ENCODE measurements around the gene KIF25.
"Not testable (repeated sequence)": the region's sequence is repeated elsewhere in the genome, so short reads cannot be mapped to it uniquely, and the experiment has no call there.

The KIF25 gene

DNA sequence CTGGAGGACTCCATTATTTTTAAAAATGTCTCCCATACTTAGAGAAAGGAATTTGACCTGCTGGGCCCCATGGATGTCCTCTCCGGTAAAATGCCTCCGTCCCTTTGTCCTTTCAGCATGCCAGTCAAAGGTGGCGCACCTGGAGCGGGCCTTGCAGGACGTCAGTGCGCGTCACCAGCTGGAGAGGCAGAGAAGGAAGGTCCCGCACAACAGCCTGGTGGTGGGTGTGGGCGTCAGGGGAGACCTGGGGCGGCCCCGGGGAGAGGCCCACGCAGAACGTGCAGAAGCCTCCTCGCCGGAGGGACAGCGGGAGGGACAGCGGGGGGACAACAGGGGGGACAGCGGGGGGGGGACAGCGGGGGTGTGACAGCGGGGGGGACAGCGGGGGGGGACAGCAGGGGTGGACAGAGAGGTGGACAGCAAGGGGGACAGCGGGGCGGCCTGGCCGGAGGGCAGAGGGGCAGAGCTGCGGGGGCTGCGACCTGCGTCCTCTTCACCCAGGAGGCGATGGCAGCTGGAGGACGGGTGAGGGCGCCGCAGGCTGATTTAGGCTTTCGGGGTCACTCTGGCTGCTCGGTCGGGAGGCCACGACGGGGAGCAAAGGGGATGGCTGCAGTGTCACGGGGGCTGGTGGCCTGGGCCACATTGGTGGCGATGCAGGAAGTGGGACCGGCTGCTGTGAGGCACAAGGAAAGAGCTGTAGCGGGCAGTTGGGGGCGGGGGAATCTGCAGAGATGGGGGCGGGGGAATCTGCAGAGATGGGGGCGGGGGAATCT is 859 bp upstream of the KIF25 start:
- DNase-seq = no peak

DNA sequence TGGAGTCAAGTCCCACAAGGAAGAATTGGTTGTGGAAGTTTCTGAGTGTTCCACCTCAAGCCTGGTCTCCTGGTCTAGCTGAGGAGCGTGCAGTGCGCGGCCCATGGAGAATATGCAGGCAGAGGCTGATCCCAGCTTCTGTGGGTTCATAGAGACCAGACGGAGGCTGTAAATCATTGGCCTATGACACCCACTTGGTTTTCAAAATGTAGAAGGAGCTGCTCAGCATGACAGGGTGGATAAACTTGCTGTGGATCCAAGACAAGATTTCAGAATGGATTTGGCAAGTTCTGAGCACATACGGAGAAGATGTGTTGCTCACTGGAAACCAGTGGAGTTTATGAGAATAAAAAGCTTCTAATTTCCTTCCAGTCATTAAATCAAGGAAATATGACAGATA is 744 bp downstream of the KIF25 start:
- no peak for DNase-seq

DNA sequence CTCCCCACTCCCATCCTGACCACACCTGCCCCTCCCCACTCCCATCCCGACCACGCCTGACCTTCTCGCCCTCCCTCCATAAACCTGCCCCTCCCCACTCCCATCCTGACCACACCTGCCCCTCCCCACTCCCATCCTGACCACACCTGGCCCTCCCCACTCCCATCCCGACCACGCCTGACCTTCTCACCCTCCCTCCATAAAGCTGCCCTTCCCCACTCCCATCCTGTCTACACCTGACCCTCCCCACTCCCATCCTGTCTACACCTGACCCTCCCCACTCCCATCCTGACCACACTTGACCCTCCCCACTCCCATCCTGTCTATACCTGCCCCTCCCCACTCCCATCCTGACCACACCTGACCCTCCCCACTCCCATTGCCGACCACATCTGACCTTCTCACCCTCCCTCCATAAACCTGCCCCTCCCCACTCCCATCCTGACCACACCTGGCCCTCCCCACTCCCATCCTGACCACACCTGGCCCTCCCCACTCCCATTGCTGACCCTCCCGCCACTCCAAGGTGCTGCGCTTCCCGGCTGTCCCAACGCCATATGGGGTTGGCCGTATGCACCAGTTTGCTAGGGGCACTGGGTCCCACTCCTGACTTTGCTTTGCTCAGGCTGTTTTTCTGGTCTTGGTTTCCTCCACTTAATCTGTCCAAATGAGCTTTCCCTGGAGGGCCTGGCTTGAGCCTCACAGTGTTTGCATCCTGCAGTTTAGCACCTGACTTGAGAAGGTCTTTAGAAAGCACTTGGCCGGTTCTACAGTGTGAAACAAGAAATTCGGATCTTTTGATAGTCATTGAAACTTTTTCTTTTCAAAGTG is 2.9 kb downstream of the KIF25 start:
- no peak for DNase-seq

DNA sequence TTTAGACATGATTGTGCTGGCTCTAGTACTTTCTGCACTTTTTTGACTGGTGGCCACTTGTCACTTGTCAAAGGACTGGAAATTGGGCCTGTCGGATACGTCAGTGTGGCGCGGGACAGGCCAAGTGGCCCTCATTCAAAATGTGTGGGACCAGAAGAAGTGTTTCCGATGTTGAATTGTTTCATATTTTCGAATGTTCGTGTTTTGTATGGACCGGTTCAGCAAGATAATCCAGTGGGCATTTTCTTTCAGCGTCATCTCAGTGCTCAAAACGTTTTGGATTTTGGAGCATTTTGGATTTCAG is 3.5 kb downstream of the KIF25 start:
- DNase-seq = no peak

DNA sequence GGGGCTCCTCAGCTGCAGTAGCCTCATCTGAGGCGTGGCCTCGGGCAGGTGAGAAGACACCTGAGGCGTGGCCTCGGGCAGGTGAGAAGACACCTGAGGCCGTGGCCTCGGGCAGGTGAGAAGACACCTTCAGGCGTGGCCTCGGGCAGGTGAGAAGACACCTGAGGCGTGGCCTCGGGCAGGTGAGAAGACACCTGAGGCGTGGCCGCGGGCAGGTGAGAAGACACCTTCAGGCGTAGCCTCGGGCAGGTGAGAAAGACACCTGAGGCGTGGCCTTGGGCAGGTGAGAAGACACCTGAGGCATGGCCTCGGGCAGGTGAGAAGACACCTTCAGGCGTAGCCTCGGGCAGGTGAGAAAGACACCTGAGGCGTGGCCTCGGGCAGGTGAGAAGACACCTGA is 4.0 kb downstream of the KIF25 start:
- not testable (repeated sequence) for DNase-seq

DNA sequence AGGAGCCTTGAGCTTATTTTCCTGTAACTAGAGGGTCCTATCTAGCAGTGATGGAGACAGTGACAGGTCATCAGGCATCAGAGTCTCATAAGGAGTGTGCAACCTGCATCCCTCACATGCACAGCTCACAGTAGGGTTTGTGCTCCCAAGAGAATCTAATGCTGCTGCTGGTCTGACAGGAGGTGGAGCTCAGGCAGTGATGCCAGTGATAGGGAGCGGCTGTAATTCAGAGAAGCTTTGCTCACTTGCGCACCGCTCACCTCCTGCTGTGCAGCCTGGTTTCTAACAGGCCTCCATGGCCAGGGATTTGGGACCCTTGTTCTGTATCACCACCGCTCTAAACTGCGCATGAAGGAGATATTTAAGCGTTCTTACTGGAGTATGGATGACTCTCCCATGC is 5.3 kb downstream of the KIF25 start:
- DNase-seq = no peak

DNA sequence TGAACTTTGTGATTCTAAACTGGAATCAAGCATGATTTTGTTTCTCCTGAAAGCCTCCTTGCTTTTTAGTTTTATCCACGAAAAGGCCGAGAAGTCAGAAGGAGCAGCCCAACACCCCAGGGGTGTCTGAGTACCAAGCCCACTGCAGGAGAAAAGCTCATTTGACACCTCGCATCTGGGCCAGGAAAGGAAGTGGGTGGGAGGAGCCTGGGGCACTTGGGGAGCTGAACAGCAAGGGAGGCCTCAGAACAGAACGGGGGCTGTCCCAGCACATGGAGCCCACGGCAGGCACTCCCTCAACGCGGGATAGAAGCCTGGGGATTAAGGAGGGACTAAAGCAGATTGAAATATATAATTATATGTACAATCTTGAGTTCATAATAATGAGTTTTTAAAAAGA is 6.6 kb downstream of the KIF25 start:
- no peak for DNase-seq

DNA sequence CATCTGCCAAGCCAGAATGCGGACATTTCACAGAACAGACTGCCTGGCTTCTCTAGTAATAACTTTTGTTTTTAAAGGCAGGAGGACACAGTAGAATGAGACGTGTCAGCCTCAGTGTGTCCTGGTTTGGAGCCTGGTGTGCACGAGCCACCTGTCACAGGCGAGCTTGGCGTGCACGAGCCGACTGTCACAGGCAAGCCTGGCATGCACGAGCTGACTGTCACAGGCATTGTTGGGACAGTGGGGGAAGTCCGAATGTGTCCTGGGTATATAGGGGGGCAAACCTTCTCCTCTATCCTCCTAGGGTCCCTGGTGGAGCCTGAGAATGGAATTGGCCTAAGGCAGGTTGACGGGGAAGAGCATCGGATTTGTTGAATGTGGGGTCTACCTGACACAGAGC is 7.5 kb downstream of the KIF25 start:
- DNase-seq = no peak

DNA sequence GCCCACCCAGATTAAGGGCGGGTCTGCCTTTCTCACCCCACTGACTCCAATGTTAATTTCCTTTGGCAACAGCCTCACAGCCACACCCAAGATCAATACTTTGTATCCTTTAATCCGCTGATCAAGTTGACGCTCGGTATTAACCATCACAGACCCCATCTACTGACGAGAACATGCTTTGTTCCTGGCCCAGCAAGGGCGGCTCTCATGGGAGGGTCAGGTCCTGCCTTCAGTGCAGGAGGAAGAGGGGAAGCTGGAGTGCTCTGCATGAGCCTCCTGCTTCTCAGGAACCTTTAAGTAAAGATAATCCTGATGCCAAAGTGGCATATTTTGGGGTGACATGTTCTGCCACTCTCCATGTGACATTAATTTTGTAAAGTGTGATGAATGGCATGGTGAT is 8.3 kb downstream of the KIF25 start:
- no peak for DNase-seq

DNA sequence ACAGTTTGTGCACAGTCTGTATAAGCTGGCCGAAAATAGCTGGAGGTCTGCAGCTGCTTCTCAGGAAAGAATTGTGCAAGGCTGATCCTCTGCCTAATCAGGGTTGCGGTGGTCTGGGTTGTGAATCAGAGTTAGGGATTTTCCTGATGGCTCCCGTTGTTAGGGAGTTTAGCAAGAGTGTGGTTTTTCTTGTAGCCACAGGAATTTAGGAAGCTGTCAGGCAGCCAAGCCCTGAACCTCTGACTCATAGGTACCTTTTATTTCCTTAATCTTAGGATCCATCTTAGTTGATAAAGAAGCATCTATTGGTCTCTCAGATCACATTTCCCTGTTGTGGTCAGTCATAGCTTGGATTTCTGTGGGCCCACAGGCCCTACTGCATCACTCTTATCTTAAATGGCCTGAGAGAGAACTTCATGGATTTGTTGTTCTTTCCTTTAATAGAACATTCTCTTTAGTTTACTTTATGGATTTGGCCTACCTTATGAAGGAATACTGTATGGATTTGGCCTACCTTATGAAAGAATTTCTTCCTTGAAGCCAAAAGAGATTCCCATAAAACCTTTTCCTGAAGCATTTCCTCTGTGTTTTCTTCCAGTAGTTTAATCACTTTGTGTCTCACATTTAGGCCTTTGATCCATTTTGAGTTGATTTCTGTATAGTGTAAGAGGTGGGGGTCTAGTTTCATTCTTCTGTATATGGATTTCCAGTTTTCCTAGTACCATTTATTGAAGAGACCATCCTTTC is 10.3 kb downstream of the KIF25 start:
- no peak for DNase-seq

DNA sequence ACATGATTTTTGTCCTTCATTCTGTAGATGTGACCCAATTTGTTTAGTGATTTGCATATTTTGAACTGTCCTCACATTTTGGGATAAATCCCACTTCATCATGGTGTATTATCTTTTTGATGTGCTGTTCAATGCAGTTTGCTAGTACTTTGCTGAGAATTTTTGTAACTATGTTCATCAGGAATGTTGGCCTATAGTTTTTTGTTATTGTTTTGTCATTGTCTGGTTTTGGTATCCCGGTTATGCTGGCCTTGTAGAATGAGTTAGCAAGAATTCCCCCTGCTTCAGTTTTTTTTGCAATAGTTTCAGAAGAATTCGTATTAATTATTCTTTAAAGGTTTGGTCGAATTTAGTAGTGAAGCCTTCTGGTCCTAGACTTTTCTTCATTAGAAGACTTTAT is 11.9 kb downstream of the KIF25 start:
- DNase-seq = no peak

DNA sequence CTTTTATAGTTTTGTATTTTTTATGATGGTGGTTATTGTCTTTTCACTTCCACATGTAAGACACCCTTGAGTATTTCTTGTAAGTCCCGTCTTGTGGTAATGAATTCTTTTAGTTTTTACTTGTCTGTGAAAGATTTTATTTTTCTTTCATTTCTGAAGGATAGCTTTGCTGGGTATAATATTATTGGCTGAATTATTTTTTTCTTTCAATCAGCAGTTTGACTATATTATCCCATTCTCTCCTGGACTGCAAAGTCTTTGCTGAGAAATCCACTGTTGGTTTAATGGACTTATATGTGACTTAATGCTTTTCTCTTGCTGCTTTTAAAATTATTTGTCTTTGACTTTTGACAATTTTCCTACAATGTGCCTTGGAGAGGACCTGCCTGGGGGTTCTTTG is 13.8 kb downstream of the KIF25 start:
- no peak for DNase-seq

DNA sequence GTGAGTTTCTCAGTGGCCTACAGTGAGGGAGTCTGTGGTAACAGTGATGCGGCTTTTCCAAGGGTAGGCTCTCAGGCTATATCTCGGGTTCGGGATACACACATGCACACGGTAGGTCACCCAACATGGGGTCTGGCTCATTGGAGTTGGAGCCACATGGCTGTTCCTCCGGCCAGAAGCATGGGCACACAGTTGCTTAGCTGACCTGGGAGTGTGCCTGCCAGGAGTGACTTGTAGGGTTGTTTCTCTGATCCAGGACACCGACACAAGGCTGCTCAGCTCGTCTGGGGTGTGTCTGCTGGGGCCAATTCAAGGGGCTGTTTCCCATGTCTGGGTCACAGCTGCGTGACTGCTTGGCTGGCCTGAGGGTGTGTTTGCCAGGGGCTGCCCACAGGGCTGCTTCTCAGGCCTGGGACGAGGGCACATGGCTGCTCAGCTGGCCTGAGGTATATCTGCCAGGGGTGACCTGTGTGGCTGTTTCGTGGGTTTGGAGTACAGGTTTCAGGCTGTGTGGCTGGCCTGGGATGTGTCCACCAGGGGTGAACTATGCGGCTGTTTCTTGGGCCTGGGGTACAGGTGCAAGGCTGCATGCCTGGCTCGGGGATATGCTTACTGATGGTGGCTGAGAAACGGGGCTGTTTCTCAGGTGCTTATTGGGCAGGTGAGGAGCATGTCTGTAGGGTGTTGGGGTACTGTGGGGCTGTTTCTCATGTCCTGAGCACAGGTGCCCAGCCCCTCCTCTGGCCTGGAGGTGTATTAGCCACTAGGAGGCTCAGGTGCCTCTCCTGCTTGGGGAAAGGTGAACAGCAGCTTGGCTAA is 15.2 kb downstream of the KIF25 start:
- no peak for DNase-seq

DNA sequence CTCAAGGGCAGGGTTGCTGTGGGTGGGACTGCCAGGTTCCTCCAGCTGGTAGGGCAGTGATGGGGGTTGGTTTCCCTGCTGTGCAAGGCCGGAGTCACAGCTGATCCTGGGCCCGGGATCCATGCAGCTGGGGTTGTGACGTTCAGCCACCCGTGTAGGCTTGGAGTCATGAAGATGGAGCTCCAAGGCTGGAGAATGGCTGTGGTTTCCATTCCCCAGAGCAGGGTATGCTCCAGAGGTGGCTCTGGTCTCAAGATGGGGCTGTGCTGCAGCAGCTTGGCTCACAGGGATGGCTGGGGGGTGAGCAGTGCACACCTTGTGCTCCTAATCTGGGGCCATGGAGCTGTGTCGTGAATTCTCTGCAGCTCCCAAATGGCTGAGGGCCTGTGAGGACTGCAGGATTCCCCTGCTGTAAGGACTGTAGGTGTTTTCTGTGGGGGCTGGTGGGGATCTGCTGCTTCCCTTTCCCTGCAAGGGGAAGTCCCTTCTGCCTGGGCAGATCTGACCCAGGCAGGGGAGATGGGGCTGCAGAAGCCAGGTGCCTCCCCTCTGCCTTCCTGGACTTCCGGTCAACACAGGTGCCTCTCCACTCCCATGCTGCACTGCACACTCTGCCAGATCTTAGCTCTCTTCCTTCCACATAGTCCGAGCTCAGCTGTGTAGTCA is 15.9 kb downstream of the KIF25 start:
- DNase-seq = no peak

DNA sequence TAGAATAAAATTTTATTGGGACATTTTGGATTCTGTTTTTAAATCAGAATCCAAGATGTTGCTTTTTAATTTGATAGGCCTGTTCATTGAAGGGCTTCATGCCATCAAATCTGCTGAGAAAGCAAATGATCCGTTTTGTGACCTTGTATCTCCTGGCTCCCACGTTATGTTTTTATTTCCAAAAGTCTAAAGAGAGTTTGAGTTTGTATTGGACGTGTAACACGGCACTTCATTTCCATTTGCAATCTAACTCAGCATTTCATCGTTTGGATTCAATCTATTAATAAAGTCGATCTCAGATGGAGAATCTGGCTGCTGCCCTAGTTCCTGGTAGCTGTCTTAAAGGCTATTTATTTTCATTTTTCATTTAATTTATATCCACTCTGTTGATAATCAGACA is 17.0 kb downstream of the KIF25 start:
- DNase-seq = no peak

DNA sequence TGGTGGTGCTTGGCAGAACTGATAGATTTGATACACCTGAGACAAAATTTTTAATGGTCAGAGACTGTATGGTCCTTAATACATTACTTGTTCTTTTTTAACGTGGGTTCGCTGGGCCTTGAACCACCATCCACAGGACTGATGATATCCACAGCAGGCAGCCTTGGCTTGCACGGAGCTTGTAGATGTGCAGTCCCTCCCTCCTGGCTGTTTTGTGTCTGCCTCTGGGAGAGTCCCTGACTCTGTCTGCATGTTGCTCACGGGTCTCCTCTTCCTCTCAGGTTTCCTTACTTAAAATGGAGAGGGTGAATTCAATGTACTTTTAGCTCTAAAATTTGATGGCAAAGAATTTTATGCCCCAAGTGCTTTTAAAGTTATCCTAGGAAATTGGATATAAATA is 17.5 kb downstream of the KIF25 start:
- DNase-seq = no peak

DNA sequence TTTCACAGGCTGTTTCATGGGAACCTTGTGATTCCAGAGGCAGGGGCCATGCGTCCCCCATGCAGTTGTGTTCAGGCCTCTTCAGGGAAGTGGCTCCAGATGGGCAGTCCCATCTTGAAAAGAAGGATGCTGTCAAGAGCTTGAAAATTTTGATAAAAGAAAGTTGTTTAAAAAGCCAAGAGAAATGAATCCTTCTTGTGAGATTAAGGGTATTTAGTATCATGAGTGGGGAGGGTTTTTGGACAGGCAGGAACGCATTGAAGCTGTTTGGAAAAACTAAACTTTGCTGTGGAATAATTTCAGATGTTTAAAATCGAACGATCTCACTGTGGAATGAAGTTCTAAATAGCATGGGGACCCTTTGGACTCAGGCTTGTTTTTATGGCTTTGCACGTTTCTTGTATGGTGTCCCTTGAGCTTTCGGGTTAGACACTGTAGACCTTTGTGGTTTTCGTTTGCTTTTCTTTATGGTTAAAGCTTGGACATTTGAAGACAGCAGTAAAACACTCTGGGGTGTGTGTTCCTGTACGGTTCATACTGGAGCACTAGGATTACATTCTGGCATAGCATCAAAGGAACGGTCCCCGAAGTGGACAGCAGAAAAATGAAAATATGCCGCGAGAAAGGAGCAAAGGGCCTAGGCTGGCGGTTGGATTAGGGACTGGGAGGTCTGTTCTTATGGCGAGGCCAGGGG is 18.2 kb downstream of the KIF25 start:
- DNase-seq = no peak

DNA sequence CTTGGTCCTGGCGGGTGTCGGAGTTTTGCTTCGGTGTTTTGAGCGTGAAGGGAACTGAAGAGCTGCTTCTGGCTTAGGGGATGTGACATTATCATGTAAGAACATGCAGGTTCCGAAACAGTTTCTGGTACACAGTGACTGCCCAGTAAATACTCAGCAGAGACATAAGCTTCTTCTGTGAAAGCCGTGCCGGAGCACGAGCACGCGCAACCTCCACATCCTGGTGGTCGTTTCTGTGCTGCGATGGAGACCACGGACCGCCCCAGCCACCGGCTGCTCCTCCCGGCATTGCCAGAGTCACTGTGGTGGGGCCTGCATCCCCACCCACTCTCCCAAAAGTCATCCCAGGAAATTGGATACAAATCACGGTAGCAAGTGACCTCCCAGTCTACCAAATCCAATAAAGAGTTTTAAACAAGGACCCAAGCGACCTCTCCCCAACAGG is 18.7 kb downstream of the KIF25 start:
- DNase-seq = no peak

DNA sequence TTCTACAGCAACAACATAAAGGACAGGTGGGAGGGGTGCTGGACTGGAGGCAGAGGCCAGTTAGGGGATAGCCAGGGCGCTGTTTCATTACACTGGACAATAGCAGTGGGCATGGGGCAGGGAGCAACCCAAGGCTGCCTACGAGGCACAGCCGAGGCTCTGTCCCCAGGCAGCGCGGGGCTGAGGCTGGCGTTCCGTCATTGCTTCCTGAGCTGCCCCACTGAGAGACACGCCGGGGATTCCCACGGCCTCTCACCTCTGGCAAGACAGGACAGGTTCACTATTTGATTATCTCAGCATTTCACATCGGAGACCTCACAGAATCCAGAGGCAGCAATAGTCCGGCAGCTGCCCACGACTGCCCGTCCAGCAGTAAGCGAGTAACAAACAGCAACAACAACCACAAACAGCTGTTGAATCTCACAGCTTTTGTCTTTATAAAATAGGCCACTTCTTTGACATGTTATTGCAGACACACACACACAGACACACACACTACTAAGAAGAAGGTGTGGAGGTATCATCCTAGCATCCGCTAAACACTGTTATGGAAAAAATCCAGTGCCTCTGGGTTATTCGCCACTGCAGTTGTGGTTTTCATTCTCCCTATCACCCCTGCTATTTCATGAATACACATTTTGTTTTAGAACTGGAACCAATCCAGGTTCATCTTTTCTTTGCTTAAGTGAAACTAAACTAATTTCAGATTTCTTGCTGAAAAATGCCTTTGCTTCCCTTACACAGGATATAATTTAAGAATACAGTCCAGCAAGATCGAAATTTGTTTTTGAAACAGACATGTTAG is 19.5 kb downstream of the KIF25 start:
- DNase-seq = no peak

DNA sequence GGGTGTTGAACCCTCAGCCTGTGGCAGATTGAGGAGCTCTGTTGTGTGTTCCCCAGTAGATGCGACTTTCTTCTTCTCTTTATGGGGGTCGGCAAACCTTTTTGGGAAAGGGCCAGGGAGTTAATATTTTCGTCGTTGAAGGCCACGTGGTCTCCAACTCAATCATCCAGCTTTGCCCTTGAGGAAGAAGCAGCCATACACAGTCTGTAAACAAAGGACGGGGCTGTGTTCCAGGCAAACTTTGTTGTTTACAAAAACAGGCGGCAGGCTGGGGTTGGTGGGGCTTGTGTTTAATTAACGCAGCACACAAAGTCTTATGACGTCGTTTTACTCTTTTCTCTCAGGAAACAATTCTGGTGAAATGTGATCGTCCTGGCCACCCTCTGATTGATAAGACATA is 20.2 kb downstream of the KIF25 start:
- no peak for DNase-seq

DNA sequence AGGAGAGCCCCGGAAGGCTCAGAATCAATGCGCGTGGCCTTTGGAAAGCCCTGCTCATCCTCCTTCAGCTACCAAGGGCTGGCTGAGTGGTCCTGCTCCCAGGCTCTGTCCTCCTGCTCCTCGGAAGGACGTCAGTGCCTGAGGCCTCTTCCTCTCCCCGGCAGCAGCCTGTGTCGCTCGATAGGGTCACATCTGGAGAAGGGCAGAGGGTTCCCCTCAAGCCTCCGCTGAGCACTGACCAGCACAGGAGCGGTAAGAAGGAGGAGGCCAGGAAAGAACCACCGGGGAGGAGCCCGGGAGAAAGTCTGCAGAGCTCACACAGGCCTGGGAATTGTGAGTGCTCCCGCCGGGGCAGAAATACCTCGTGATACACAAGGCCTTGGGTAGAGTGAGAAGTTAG is 21.2 kb downstream of the KIF25 start:
- no peak for DNase-seq
